Parathyroid adenoma (tissue), 2 donors: ENCODE data around the gene PPM1H.

Experiments used
- H2AFZ ChIP-seq: fragments of 300-600 bp; sonication (generic); one replicate; pipeline ENCODE4 v1.7.0; 2017; ENCODE audit warnings: antibody characterized with exemption, mild to moderate bottlenecking
- H3K27ac ChIP-seq: fragments of 300-600 bp; sonication (generic); one replicate; pipeline ENCODE4 v1.7.0; 2017
- H3K27me3 ChIP-seq: fragments of 300-600 bp; sonication (generic); one replicate; pipeline ENCODE4 v1.7.0; 2017; ENCODE audit warnings: low read length; ENCODE audit not compliant: control insufficient read depth, insufficient read depth
- H3K36me3 ChIP-seq: fragments of 300-600 bp; sonication (generic); one replicate; pipeline ENCODE4 v1.7.0; 2017; ENCODE audit warnings: low read length; ENCODE audit not compliant: control insufficient read depth, insufficient read depth
- H3K4me1 ChIP-seq: fragments of 300-600 bp; sonication (generic); one replicate; pipeline ENCODE4 v1.7.0; 2017; ENCODE audit warnings: control low read depth
- H3K4me2 ChIP-seq: fragments of 300-600 bp; sonication (generic); one replicate; pipeline ENCODE4 v1.7.0; 2017; ENCODE audit warnings: low read length
- H3K4me3 ChIP-seq: fragments of 300-600 bp; sonication (generic); one replicate; pipeline ENCODE4 v1.7.0; 2017; ENCODE audit warnings: low read depth, low read length
- H3K79me2 ChIP-seq: fragments of 300-600 bp; sonication (generic); one replicate; pipeline ENCODE4 v1.7.0; 2017; ENCODE audit warnings: control low read depth
- H3K9ac ChIP-seq: fragments of 300-600 bp; sonication (generic); one replicate; pipeline ENCODE4 v1.7.0; 2017; ENCODE audit warnings: mild to moderate bottlenecking
- H3K9me3 ChIP-seq: fragments of 300-600 bp; sonication (generic); one replicate; pipeline ENCODE4 v1.7.0; 2017; ENCODE audit warnings: low read length; ENCODE audit not compliant: control insufficient read depth
- CTCF ChIP-seq: fragments of 300-600 bp; sonication (generic); IDR thresholded peaks from one replicate; pipeline ENCODE4 v1.7.0; 2017; ENCODE audit warnings: antibody characterized with exemption, mild to moderate bottlenecking
- donor health status: primary hyperparathyroidism.

Gene PPM1H

GRCh38 chr12:62908674-62909073 is 26.3 kb downstream of the PPM1H start:
- H3K9me3 ChIP-seq = no peaks in the 10 kb centered on the region
- no peak overlapping the region for H2AFZ ChIP-seq
- no peak overlapping the region for H3K4me2 ChIP-seq
- H3K79me2 ChIP-seq = peaks cover 59% of the 10 kb centered on the region
- no peak overlapping the region for H3K9ac ChIP-seq
- H3K27ac ChIP-seq = no peak overlapping the region
- peaks cover 9% of the 10 kb centered on the region for H3K4me1 ChIP-seq
- H3K27me3 ChIP-seq = no peaks in the 10 kb centered on the region
- no peak for TF ChIP-seq CTCF
- H3K4me3 ChIP-seq = no peak overlapping the region
- no peaks in the 10 kb centered on the region for H3K36me3 ChIP-seq

GRCh38 chr12:62907561-62907960 is 27.4 kb downstream of the PPM1H start:
- Histone ChIP-seq H3K27ac (no peak overlapping the region), H3K9me3 (no peaks in the 10 kb centered on the region), H3K27me3 (no peaks in the 10 kb centered on the region), H2AFZ (no peak overlapping the region), H3K79me2 (peaks cover 54% of the 10 kb centered on the region), H3K9ac (no peak overlapping the region), H3K4me1 (peaks cover 12% of the 10 kb centered on the region), H3K4me2 (no peak overlapping the region), H3K4me3 (no peak overlapping the region), H3K36me3 (no peaks in the 10 kb centered on the region)
- no peak for TF ChIP-seq CTCF

- Histone ChIP-seq H3K9me3 (no peaks in the 10 kb centered on the region), H3K9ac (no peak overlapping the region), H3K27me3 (no peaks in the 10 kb centered on the region), H3K4me1 (peaks cover 12% of the 10 kb centered on the region), H3K36me3 (no peaks in the 10 kb centered on the region), H3K79me2 (peaks cover 51% of the 10 kb centered on the region), H3K27ac (no peak overlapping the region), H3K4me3 (no peak overlapping the region), H2AFZ (no peak overlapping the region), H3K4me2 (no peak overlapping the region)
- no peak for TF ChIP-seq CTCF
Measured at GRCh38 chr12:62907078-62907477, 27.9 kb downstream of the PPM1H start.

GRCh38 chr12:62903151-62903550 is 31.8 kb downstream of the PPM1H start:
- no peaks in the 10 kb centered on the region for H3K9me3 ChIP-seq
- no peak overlapping the region for H3K27ac ChIP-seq
- no peak for TF ChIP-seq CTCF

GRCh38 chr12:62900686-62901272 is 34.2 kb downstream of the PPM1H start:
- no peaks in the 10 kb centered on the region for H3K36me3 ChIP-seq
- H3K4me3 ChIP-seq = no peak overlapping the region
- no peaks in the 10 kb centered on the region for H3K27me3 ChIP-seq
- H3K4me1 ChIP-seq = peaks cover 25% of the 10 kb centered on the region
- H3K79me2 ChIP-seq = peaks cover 54% of the 10 kb centered on the region
- H2AFZ ChIP-seq = no peak overlapping the region
- peak overlapping the region; percentile 47 for H3K4me2 ChIP-seq
- no peak for TF ChIP-seq CTCF
- peak overlapping the region; percentile 55 for H3K27ac ChIP-seq
- no peaks in the 10 kb centered on the region for H3K9me3 ChIP-seq
- no peak overlapping the region for H3K9ac ChIP-seq

More at GRCh38 chr12:62903151-62903550, 31.8 kb downstream of the PPM1H start:
- Histone ChIP-seq H3K27me3 (no peaks in the 10 kb centered on the region), H3K4me2 (no peak overlapping the region), H3K36me3 (no peaks in the 10 kb centered on the region), H2AFZ (no peak overlapping the region), H3K4me1 (peaks cover 29% of the 10 kb centered on the region), H3K4me3 (no peak overlapping the region), H3K79me2 (peaks cover 42% of the 10 kb centered on the region), H3K9ac (no peak overlapping the region)
